Chondrocyte (in vitro differentiated cells): ENCODE results near the gene FAM181B. TPM values are rescaled to one million over a fixed set of nuclear protein-coding genes. Genes with fewer than 3 reads are reported as not detected.
A peak's percentile ranks its signal among the peaks of the same experiment; 100 is the strongest.

ENCODE experiments used
- DNase-seq: peaks from one replicate; pipeline ENCODE4 v3.0.0; 2021; ENCODE audit warnings: mixed read lengths, low spot score
- H3K27ac Mint-ChIP-seq: one replicate; pipeline ENCODE4 v1.8.0; 2021; ENCODE audit warnings: mild to moderate bottlenecking, moderate library complexity, mixed read lengths; ENCODE audit not compliant: unreplicated experiment
- H3K27me3 Mint-ChIP-seq: 2 replicates; pipeline ENCODE4 v1.8.0; 2021; ENCODE audit warnings: low read depth, mixed read lengths
- H3K36me3 Mint-ChIP-seq: 2 replicates; pipeline ENCODE4 v1.8.0; 2021; ENCODE audit warnings: low read depth, mixed read lengths
- H3K4me1 Mint-ChIP-seq: 2 replicates; pipeline ENCODE4 v1.8.0; 2021; ENCODE audit warnings: low read depth, mild to moderate bottlenecking, mixed read lengths
- H3K4me3 Mint-ChIP-seq: one replicate; pipeline ENCODE4 v1.8.0; 2021; ENCODE audit warnings: mild to moderate bottlenecking, moderate library complexity, mixed read lengths; ENCODE audit not compliant: unreplicated experiment
- H3K9me3 Mint-ChIP-seq: 2 replicates; pipeline ENCODE4 v1.8.0; 2021; ENCODE audit warnings: low read depth, mixed read lengths
- total RNA-seq: library from RNA; stranded (reverse); gene quantifications from 3 replicates; pipeline ENCODE4 v1.2.1, GENCODE V29; 2021
- TF ChIP-seq, protein P1 (sequence below): fragments of 200-600 bp; sonication (generic); IDR thresholded peaks from 2 replicates; pipeline ENCODE4 v1.5.0; 2021; ENCODE audit warnings: antibody characterized with exemption, mild to moderate bottlenecking, moderate library complexity

Gene FAM181B
- total RNA-seq, 1 donor from 2014 or later = 0.35 TPM

DNA sequence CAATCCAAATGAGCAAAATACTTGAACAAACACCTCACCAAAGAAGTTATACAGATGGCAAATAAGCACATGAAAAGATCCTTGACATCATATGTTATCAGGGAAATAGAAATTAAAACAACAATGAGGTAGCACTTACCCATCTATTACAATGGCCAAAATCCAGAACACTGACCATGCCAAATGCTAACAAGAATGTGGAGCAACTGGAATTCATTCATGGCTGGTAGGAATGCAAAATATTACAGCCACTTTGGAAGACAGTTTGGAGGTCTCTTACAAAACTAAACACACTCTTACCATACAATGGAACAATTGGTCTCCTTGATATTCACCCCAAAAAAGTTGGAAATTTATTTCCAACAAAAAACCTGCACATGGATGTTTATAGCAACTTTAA is 19.1 kb upstream of the FAM181B start:
- Mint-ChIP-seq H3K27me3 (peaks cover 4% of the 10 kb centered on the region), H3K9me3 (peaks cover 5% of the 10 kb centered on the region), H3K4me1 (peaks cover 23% of the 10 kb centered on the region), H3K36me3 (no peaks in the 10 kb centered on the region), H3K27ac (no peak overlapping the region), H3K4me3 (no peak overlapping the region)
- DNase-seq = no peak
- TF ChIP-seq, protein P1, sequence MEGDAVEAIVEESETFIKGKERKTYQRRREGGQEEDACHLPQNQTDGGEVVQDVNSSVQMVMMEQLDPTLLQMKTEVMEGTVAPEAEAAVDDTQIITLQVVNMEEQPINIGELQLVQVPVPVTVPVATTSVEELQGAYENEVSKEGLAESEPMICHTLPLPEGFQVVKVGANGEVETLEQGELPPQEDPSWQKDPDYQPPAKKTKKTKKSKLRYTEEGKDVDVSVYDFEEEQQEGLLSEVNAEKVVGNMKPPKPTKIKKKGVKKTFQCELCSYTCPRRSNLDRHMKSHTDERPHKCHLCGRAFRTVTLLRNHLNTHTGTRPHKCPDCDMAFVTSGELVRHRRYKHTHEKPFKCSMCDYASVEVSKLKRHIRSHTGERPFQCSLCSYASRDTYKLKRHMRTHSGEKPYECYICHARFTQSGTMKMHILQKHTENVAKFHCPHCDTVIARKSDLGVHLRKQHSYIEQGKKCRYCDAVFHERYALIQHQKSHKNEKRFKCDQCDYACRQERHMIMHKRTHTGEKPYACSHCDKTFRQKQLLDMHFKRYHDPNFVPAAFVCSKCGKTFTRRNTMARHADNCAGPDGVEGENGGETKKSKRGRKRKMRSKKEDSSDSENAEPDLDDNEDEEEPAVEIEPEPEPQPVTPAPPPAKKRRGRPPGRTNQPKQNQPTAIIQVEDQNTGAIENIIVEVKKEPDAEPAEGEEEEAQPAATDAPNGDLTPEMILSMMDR = no peak

DNA sequence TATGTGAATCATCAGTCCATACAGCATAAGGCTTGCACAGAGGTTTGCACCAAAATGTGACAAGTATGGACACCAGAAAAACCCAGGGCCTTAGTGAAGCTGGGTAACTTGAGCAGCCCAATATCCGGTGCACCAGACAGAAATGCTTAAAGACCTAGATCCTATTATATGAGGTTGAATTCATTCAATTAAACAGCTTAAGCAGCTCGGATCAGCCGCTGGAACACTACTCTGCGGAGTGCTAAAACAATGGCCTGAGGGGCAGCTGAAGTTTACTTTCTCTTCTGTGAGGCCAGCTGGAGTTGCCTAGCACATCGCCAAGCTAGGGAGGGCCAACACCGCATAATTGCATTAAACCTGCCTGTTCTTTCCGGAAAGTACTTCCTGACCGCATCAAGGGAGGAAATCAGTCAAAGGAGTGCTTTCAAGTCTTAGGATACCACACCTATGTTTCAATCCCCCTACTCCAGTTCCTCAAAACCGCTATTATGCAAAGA is 17.0 kb upstream of the FAM181B start:
- H3K27me3 Mint-ChIP-seq = no peaks in the 10 kb centered on the region
- H3K4me1 Mint-ChIP-seq = peaks cover 23% of the 10 kb centered on the region
- H3K27ac Mint-ChIP-seq = no peak overlapping the region
- H3K36me3 Mint-ChIP-seq = no peaks in the 10 kb centered on the region
- no peak for DNase-seq
- H3K9me3 Mint-ChIP-seq = peaks cover 5% of the 10 kb centered on the region
- no peak overlapping the region for H3K4me3 Mint-ChIP-seq
- TF ChIP-seq, protein P1 = no peak

DNA sequence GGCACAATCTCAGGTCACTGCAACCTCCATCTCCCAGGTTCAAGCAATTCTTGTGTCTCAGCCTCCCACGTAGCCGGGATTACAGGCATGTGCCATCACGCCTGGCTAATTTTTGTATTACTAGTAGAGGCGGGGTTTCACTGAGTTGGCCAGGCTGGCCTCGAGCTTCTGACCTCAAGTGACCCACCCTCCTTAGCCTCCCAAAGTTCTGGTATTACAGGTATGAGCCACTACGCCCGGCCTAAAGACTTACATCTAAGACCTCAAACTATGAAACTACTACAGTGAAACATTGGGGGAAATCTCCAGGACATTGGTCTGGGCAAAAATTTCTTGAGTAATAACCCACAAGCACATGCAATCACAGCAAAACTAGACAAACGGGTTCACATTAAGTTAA is 13.8 kb upstream of the FAM181B start:
- Mint-ChIP-seq H3K4me3 (no peak overlapping the region), H3K27me3 (peaks cover 19% of the 10 kb centered on the region), H3K27ac (no peak overlapping the region), H3K36me3 (no peaks in the 10 kb centered on the region), H3K9me3 (no peaks in the 10 kb centered on the region), H3K4me1 (peaks cover 10% of the 10 kb centered on the region)
- TF ChIP-seq, protein P1 = no peak
- no peak for DNase-seq

DNA sequence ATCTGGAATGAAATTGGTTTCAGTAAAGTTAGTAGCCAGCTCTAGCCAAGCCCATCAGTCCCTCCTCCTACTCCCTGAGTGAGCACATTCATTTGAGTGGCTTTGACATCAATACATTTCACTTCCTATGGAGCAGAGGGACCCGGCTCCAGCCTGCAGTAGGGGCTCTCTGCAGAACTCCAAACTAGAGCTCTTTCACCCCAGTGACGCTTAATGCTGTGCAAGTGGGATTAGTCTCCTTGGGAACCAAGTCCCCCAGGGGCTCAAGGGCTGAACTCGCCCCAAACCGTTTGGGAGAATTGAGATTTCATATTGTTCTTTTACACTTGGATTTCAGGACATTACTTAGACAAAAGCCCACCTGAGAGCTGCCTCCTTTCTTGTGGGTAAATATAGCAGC is 4.4 kb upstream of the FAM181B start:
- no peaks in the 10 kb centered on the region for H3K9me3 Mint-ChIP-seq
- no peaks in the 10 kb centered on the region for H3K4me1 Mint-ChIP-seq
- no peak for DNase-seq
- H3K27me3 Mint-ChIP-seq = peaks cover 64% of the 10 kb centered on the region
- TF ChIP-seq, protein P1 = no peak
- no peak overlapping the region for H3K27ac Mint-ChIP-seq
- H3K4me3 Mint-ChIP-seq = no peak overlapping the region
- H3K36me3 Mint-ChIP-seq = no peaks in the 10 kb centered on the region

DNA sequence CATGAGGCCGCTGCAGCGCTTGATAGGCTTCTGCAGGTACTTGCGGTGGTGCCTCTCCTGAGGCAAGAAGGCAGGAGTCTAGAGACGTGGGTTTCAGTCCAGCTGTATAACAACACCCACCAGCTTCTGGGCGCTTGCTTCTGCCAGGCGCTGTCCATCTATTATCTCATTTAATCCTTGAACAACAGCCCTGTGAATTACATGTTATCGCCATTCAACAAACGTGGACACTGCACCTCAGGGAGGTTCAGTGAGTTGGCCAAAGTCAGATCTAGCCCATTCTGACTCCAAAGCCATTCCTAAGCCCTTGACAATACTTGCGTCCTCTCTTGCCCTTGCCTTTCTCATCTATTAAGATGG is 436 bp upstream of the FAM181B start:
- no peak for DNase-seq
- Mint-ChIP-seq H3K4me3 (peak overlapping the region; percentile 67), H3K9me3 (no peaks in the 10 kb centered on the region), H3K4me1 (peaks cover 3% of the 10 kb centered on the region), H3K27me3 (peaks cover 64% of the 10 kb centered on the region), H3K27ac (no peak overlapping the region), H3K36me3 (no peaks in the 10 kb centered on the region)
- TF ChIP-seq, protein P1 = no peak
